Prostate gland (tissue), 2 donors: ENCODE measurements around the gene TTC34. TPM values are rescaled to one million over a fixed set of nuclear protein-coding genes. Genes with fewer than 3 reads are reported as not detected.

ENCODE experiments used
- DNase-seq: peaks from one replicate; pipeline ENCODE4 v3.0.0-alpha.2; 2019; ENCODE audit warnings: low spot score
- H3K27ac ChIP-seq, 2 donors: fragments of 200-600 bp; sonication (generic); 2 replicates each; pipeline ENCODE4 v1.5.1; 2017 to 2019
- H3K27me3 ChIP-seq: fragments of 200-600 bp; sonication (generic); replicated peaks from 2 replicates; pipeline ENCODE4 v1.5.1; 2019; ENCODE audit not compliant: insufficient read depth
- H3K36me3 ChIP-seq, 2 donors: fragments of 200-600 bp; sonication (generic); 1 replicate in 1 of 2; 2 replicates in 1 of 2; pipeline versions ENCODE4 v1.5.1 to v1.8.1; 2017 to 2019
- H3K4me1 ChIP-seq: fragments of 200-600 bp; sonication (generic); replicated peaks from 2 replicates; pipeline ENCODE4 v1.5.1; 2019
- H3K4me3 ChIP-seq, 2 donors: fragments of 200-600 bp; sonication (generic); 2 replicates each; pipeline ENCODE4 v1.5.1; 2017 to 2019
- H3K9me3 ChIP-seq: fragments of 200-600 bp; sonication (generic); 2 replicates; pipeline ENCODE4 v1.5.1; 2017
- CTCF ChIP-seq, 4 experiments: fragments of 200-600 bp in 2 of 4; fragments of 450-650 bp in 2 of 4; sonication (generic) in 2 of 4; IDR thresholded peaks; 1 replicate in 3 of 4; 2 replicates in 1 of 4; pipeline ENCODE4 v1.5.1; 2016 to 2019; ENCODE audit warnings: antibody characterized with exemption in 4 of 4, mild to moderate bottlenecking in 2 of 4, moderate library complexity in 2 of 4
- POLR2A ChIP-seq: fragments of 450-650 bp; IDR thresholded peaks from one replicate; pipeline ENCODE4 v1.6.1; 2016; ENCODE audit warnings: antibody characterized with exemption, mild to moderate bottlenecking
- POLR2AphosphoS5 ChIP-seq: sonication (generic); formaldehyde crosslinking; IDR thresholded peaks from one replicate; pipeline ENCODE4 v1.6.1; 2017; ENCODE audit warnings: antibody characterized with exemption
- WGBS: methylation state at CpG from one replicate; pipeline ENCODE4 v1.1.5; 2018; 5-methylcytosine and 5-hydroxymethylcytosine counted together
- intact Hi-C: fragments of 100-400 bp; cut with DNase I; formaldehyde crosslinking; loops from one replicate; pipeline ENCODE4 v1.14.2; 2022
- total RNA-seq, 2 donors: library from RNA; depleted of rRNA; stranded (reverse); fragments of >200 nt; gene quantifications; one replicate each; pipeline ENCODE4 v1.1.0, GENCODE V29; 2016

TTC34 gene
- total RNA-seq, 2 donors from 2014 or later, result 0.32 to 1.2 TPM

GRCh38 chr1:2604844-2605508 is 196.5 kb downstream of the TTC34 start:
- no peak for DNase-seq
- TF ChIP-seq CTCF (IDR thresholded peaks at IDR 0.05), result no peak
- TF ChIP-seq POLR2AphosphoS5, result no peak
- no peak for TF ChIP-seq POLR2A
- 86% methylated on average over 13 of the region's 14 CpGs for WGBS
- Histone ChIP-seq H3K36me3 (no peaks in the 10 kb centered on the region), H3K27ac (no peak overlapping the region), H3K9me3 (no peaks in the 10 kb centered on the region), H3K4me3 (no peak overlapping the region), H3K4me1 (no peaks in the 10 kb centered on the region), H3K27me3 (no peaks in the 10 kb centered on the region)
- intact Hi-C loops, result no loop called here

GRCh38 chr1:2604156-2604843 is 197.2 kb downstream of the TTC34 start:
- WGBS, result 89% methylated on average over 19 of the region's 19 CpGs
- Histone ChIP-seq H3K4me3 (no peak overlapping the region), H3K36me3 (no peaks in the 10 kb centered on the region), H3K4me1 (no peaks in the 10 kb centered on the region), H3K27me3 (no peaks in the 10 kb centered on the region), H3K27ac (no peak overlapping the region), H3K9me3 (no peaks in the 10 kb centered on the region)
- intact Hi-C loops, result no loop called here
- TF ChIP-seq POLR2AphosphoS5, result no peak
- no peak for DNase-seq

GRCh38 chr1:2603521-2604155 is 197.9 kb downstream of the TTC34 start:
- intact Hi-C loops, result no loop called here
- no peaks in the 10 kb centered on the region for H3K9me3 ChIP-seq
- H3K4me1 ChIP-seq, result no peaks in the 10 kb centered on the region
- H3K27ac ChIP-seq, result no peak overlapping the region
- no peak for DNase-seq
- H3K27me3 ChIP-seq, result no peaks in the 10 kb centered on the region
- WGBS, result 80% methylated on average over 22 of the region's 25 CpGs
- H3K4me3 ChIP-seq, result no peak overlapping the region
- no peak for TF ChIP-seq POLR2AphosphoS5
- TF ChIP-seq POLR2A, result no peak
- no peak for TF ChIP-seq CTCF (IDR thresholded peaks at IDR 0.05)
- no peaks in the 10 kb centered on the region for H3K36me3 ChIP-seq

- H3K9me3 ChIP-seq, result no peaks in the 10 kb centered on the region
- no peaks in the 10 kb centered on the region for H3K36me3 ChIP-seq
- 84% methylated on average over 18 of the region's 18 CpGs for WGBS
- intact Hi-C loops, result no loop called here
- no peak for DNase-seq
- H3K27ac ChIP-seq, result no peak overlapping the region
- TF ChIP-seq CTCF (IDR thresholded peaks at IDR 0.05), result no peak
- TF ChIP-seq POLR2A, result no peak
- TF ChIP-seq POLR2AphosphoS5, result no peak
- no peak overlapping the region for H3K4me3 ChIP-seq
- no peaks in the 10 kb centered on the region for H3K27me3 ChIP-seq
- no peaks in the 10 kb centered on the region for H3K4me1 ChIP-seq
These were observed 198.5 kb downstream of the TTC34 start for GRCh38 chr1:2602866-2603520.

- intact Hi-C loops, result no loop called here
- Histone ChIP-seq H3K9me3 (no peaks in the 10 kb centered on the region), H3K27ac (no peak overlapping the region), H3K27me3 (no peaks in the 10 kb centered on the region), H3K36me3 (no peaks in the 10 kb centered on the region), H3K4me1 (no peaks in the 10 kb centered on the region), H3K4me3 (no peak overlapping the region)
- DNase-seq, result no peak
- TF ChIP-seq CTCF (IDR thresholded peaks at IDR 0.05) (no peak), POLR2A (no peak), POLR2AphosphoS5 (no peak)
- WGBS, result 78% methylated on average over 15 of the region's 15 CpGs
These were observed 199.1 kb downstream of the TTC34 start for GRCh38 chr1:2602311-2602835.
